HepG2 (cell line): ENCODE measurements around the gene ZNF628. TPM values are rescaled to one million over a fixed set of nuclear protein-coding genes. Genes with fewer than 3 reads are reported as not detected.

Experiments used
- ARHGAP35 ChIP-seq: sonication (generic); formaldehyde crosslinking; IDR thresholded peaks from 2 replicates; pipeline ENCODE4 v1.9.0; 2022; ENCODE audit warnings: mild to moderate bottlenecking, inconsistent platforms, moderate library complexity, missing genetic modification reagents, borderline replicate concordance
- ARID2 ChIP-seq: sonication (generic); formaldehyde crosslinking; IDR thresholded peaks from 2 replicates; pipeline ENCODE4 v1.8.1; 2022; ENCODE audit warnings: mild to moderate bottlenecking, missing genetic modification reagents, borderline replicate concordance
- CENPX ChIP-seq: sonication (generic); formaldehyde crosslinking; IDR thresholded peaks from 2 replicates; pipeline ENCODE4 v1.9.0; 2021; ENCODE audit warnings: mild to moderate bottlenecking, missing genetic modification reagents, moderate library complexity
- CSRNP1 ChIP-seq: sonication (generic); formaldehyde crosslinking; IDR thresholded peaks from 2 replicates; pipeline ENCODE4 v1.8.1; 2023; ENCODE audit warnings: mild to moderate bottlenecking, missing genetic modification reagents
- GLI4 ChIP-seq: sonication (generic); formaldehyde crosslinking; IDR thresholded peaks from 2 replicates; pipeline ENCODE4 v1.5.1; 2020; ENCODE audit warnings: missing genetic modification reagents, mild to moderate bottlenecking, moderate library complexity, borderline replicate concordance
- HDAC6 ChIP-seq: fragments of 200-600 bp; sonication (generic); IDR thresholded peaks from 2 replicates; pipeline ENCODE4 v1.7.0; 2017; ENCODE audit warnings: mild to moderate bottlenecking, antibody characterized with exemption, low read length, low read depth
- IRF1 ChIP-seq: sonication (generic); formaldehyde crosslinking; IDR thresholded peaks from 2 replicates; pipeline ENCODE4 v1.4.0; 2020; ENCODE audit warnings: low read depth, mild to moderate bottlenecking, missing genetic modification reagents
- JARID2 ChIP-seq: sonication (generic); formaldehyde crosslinking; IDR thresholded peaks from 2 replicates; pipeline ENCODE4 v1.8.1; 2023; ENCODE audit warnings: missing genetic modification reagents, inconsistent platforms; ENCODE audit not compliant: insufficient replicate concordance
- KLF9 ChIP-seq: IDR thresholded peaks from 2 replicates; pipeline ENCODE4 v1.6.1; 2016; ENCODE audit warnings: low read depth
- MXI1 ChIP-seq: IDR thresholded peaks from 3 replicates; pipeline ENCODE4 v1.6.1; 2012; ENCODE audit warnings: low read depth, low read length, inconsistent platforms, borderline replicate concordance
- NFE2L2 ChIP-seq: fragments of 150-350 bp; IDR thresholded peaks from 2 replicates; pipeline ENCODE4 v1.6.1; 2014; ENCODE audit warnings: low read length
- RELA ChIP-seq: sonication (generic); formaldehyde crosslinking; IDR thresholded peaks from 2 replicates; pipeline ENCODE4 v1.4.0; 2020; ENCODE audit warnings: missing genetic modification reagents
- REPIN1 ChIP-seq: sonication (generic); formaldehyde crosslinking; IDR thresholded peaks from 2 replicates; pipeline ENCODE4 v1.8.0; 2022; ENCODE audit warnings: missing genetic modification reagents, low read depth, mild to moderate bottlenecking, borderline replicate concordance
- SYNCRIP ChIP-seq: fragments of 200-400 bp; formaldehyde crosslinking; IDR thresholded peaks from 2 replicates; pipeline ENCODE4 v1.6.1; 2018; ENCODE audit warnings: mild to moderate bottlenecking, low read depth, low read length; ENCODE audit not compliant: insufficient read depth
- WIZ ChIP-seq: sonication (generic); formaldehyde crosslinking; IDR thresholded peaks from 2 replicates; pipeline ENCODE4 v1.5.1; 2020; ENCODE audit warnings: mild to moderate bottlenecking, missing genetic modification reagents
- ZFP36L2 ChIP-seq: sonication (generic); formaldehyde crosslinking; IDR thresholded peaks from 2 replicates; pipeline ENCODE4 v1.4.0; 2020; ENCODE audit warnings: missing genetic modification reagents
- ZNF530 ChIP-seq: sonication (generic); formaldehyde crosslinking; IDR thresholded peaks from 2 replicates; pipeline ENCODE4 v1.5.0; 2020; ENCODE audit warnings: low read depth, mild to moderate bottlenecking, missing genetic modification reagents
- ZNF781 ChIP-seq: sonication (generic); formaldehyde crosslinking; IDR thresholded peaks from 2 replicates; pipeline ENCODE4 v1.5.1; 2020; ENCODE audit warnings: borderline replicate concordance, mild to moderate bottlenecking, missing genetic modification reagents; ENCODE audit errors: not compliant biosample characterization
- polyA plus RNA-seq, 8 experiments: library from polyadenylated mRNA; depleted of rRNA in 3 of 8; stranded (reverse) in 7 of 8; unstranded in 1 of 8; fragments of >200 nt; fragmentation: Illumina TruSeq in 4 of 8; extraction: Trizol in 4 of 8; gene quantifications; 2 replicates each; pipeline versions ENCODE4 v1.2.1 to v1.2.3, GENCODE V29; 2011 to 2016; ENCODE audit warnings: low read depth in 4 of 8, missing spikeins in 1 of 8, mixed read lengths in 1 of 8; ENCODE audit not compliant: insufficient read depth in 1 of 8
- total RNA-seq, 5 experiments: library from RNA; depleted of rRNA; stranded (reverse); fragments of >200 nt; fragmentation: Illumina TruSeq; extraction: Trizol; gene quantifications; 2 replicates each; pipeline ENCODE4 v1.2.3, GENCODE V29; 2016; ENCODE audit warnings: low read depth in 1 of 5
- TF ChIP-seq, protein P1 (sequence below): sonication (generic); formaldehyde crosslinking; IDR thresholded peaks from 2 replicates; pipeline ENCODE4 v1.5.0; 2020; ENCODE audit warnings: mild to moderate bottlenecking, missing genetic modification reagents
- TF ChIP-seq, protein P2 (sequence below): IDR thresholded peaks from 2 replicates; pipeline ENCODE4 v1.6.1; 2016; ENCODE audit warnings: low read depth, borderline replicate concordance
- TF ChIP-seq, protein P3 (sequence below): sonication (generic); formaldehyde crosslinking; IDR thresholded peaks from 2 replicates; pipeline ENCODE4 v1.4.0; 2020; ENCODE audit warnings: mild to moderate bottlenecking, missing genetic modification reagents

Gene ZNF628
- total and polyA plus RNA-seq, 2 of the 13 experiments (the other 11 are each of a cell fraction or from before 2014, with no cell fraction given), result 0.54 to 1.2 TPM

DNA sequence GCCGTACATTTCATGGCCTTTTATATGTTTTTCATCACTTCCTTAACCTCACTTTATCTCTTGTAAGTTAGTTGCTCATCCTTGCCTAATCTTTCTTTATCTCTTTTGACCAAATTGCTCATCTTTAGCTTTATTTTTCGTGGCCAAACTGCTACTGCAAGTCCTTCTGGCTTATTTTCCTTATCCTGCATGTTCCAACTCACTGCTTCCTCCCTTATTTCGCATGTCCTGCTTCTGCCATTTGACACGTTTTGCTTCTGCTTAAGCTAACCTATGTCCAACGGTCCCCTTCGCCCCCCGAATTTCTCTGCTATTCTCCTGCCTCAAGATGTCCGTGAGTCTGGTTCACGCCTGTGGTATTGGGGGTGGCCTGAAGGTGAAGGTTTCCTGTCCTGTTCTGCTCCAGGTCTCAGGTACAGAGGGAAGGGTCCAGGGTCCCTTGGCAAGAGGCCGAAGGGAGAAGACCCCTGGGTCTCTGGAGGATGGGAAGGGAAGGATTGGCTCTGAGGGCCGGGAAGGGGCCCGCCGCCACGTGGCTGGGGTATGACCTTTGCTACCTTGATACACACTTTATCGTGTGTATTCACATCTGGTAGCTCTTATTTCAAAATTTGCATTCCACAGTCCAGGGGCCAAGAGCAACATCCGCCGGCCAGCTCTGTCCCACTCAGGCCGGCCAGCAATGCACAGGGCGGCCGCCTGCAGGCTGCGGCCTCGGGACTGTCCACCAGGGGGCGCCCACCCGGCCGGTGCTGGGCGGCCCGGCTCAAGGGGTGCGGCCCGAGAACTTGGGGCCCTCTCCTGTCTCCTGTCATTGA, 9.0 kb upstream of the ZNF628 start (continued):
- TF ChIP-seq, protein P1, sequence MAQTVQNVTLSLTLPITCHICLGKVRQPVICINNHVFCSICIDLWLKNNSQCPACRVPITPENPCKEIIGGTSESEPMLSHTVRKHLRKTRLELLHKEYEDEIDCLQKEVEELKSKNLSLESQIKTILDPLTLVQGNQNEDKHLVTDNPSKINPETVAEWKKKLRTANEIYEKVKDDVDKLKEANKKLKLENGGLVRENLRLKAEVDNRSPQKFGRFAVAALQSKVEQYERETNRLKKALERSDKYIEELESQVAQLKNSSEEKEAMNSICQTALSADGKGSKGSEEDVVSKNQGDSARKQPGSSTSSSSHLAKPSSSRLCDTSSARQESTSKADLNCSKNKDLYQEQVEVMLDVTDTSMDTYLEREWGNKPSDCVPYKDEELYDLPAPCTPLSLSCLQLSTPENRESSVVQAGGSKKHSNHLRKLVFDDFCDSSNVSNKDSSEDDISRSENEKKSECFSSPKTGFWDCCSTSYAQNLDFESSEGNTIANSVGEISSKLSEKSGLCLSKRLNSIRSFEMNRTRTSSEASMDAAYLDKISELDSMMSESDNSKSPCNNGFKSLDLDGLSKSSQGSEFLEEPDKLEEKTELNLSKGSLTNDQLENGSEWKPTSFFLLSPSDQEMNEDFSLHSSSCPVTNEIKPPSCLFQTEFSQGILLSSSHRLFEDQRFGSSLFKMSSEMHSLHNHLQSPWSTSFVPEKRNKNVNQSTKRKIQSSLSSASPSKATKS (CRISPR knock-in tag), result no peak
- TF ChIP-seq ZNF781, result no peak
- no peak for TF ChIP-seq MXI1
- TF ChIP-seq WIZ, result 0 out of 2 replicates have a peak, but pooled peaks have one; percentile 47
- no peak for TF ChIP-seq JARID2 (CRISPR knock-in tag)
- TF ChIP-seq ARID2 (CRISPR knock-in tag), result no peak
- TF ChIP-seq ZFP36L2, result no peak
- no peak for TF ChIP-seq RELA (CRISPR knock-in tag)
- no peak for TF ChIP-seq SYNCRIP
- no peak for TF ChIP-seq NFE2L2
- TF ChIP-seq KLF9, result no peak
- TF ChIP-seq, protein P2, sequence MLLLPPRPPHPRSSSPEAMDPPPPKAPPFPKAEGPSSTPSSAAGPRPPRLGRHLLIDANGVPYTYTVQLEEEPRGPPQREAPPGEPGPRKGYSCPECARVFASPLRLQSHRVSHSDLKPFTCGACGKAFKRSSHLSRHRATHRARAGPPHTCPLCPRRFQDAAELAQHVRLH (CRISPR knock-in tag), result no peak; the same call in 1 of the 2 replicates
- TF ChIP-seq ZNF530, result no peak
- TF ChIP-seq CENPX (CRISPR knock-in tag), result no peak
- 0 out of 2 replicates have a peak, but pooled peaks have one; percentile 34 for TF ChIP-seq CSRNP1 (CRISPR knock-in tag)
- 0 out of 2 replicates have a peak, but pooled peaks have one; percentile 40 for TF ChIP-seq ARHGAP35 (CRISPR knock-in tag)
- TF ChIP-seq, protein P3, sequence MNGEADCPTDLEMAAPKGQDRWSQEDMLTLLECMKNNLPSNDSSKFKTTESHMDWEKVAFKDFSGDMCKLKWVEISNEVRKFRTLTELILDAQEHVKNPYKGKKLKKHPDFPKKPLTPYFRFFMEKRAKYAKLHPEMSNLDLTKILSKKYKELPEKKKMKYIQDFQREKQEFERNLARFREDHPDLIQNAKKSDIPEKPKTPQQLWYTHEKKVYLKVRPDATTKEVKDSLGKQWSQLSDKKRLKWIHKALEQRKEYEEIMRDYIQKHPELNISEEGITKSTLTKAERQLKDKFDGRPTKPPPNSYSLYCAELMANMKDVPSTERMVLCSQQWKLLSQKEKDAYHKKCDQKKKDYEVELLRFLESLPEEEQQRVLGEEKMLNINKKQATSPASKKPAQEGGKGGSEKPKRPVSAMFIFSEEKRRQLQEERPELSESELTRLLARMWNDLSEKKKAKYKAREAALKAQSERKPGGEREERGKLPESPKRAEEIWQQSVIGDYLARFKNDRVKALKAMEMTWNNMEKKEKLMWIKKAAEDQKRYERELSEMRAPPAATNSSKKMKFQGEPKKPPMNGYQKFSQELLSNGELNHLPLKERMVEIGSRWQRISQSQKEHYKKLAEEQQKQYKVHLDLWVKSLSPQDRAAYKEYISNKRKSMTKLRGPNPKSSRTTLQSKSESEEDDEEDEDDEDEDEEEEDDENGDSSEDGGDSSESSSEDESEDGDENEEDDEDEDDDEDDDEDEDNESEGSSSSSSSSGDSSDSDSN (CRISPR knock-in tag), result no peak; the same call in 1 of the 2 replicates
- TF ChIP-seq GLI4 (CRISPR knock-in tag), result peak; percentile 66; the same call in 1 of the 2 replicates
- TF ChIP-seq HDAC6, result no peak
- no peak for TF ChIP-seq IRF1 (CRISPR knock-in tag)
- TF ChIP-seq REPIN1, result peak; percentile 53; the same call in 1 of the 2 replicates
